GM12878 (cell line): ENCODE results near the gene RNF167. TPM values are rescaled to one million over a fixed set of nuclear protein-coding genes. Genes with fewer than 3 reads are reported as not detected.

Experiments used
- ATAC-seq: fragments of 200-7000 bp; cut with Tn5 transposase; 3 replicates; pipeline ENCODE4 v1.9.1; 2020; ENCODE audit warnings: mild to moderate bottlenecking, moderate library complexity
- BruUV-seq: library from RNA; stranded (reverse); fragments of 400-500 nt; replicated peaks from 2 replicates; lab custom pipeline; 2021; lab: Mats Ljungman, UMichigan
- CTCF ChIA-PET: fragments of 300-600 bp; sonication (Branson Sonifier 250); formaldehyde crosslinking; extraction: SDS; loops from one replicate; lab custom pipeline; 2021; ENCODE audit warnings: inconsistent platforms; lab: Yijun Ruan, JAX
- POLR2A ChIA-PET: fragments of 350-600 bp; formaldehyde crosslinking; extraction: SDS; loops from one replicate; lab custom pipeline; 2021; ENCODE audit warnings: inconsistent platforms; lab: Charles Lee
- RAD21 ChIA-PET: fragments of 300-600 bp; sonication (Branson Sonifier 250); formaldehyde crosslinking; loops from one replicate; lab custom pipeline; 2023; ENCODE audit warnings: antibody characterized with exemption; ENCODE audit not compliant: unreplicated experiment; lab: Charles Lee
- SMC1A ChIA-PET: fragments of 300-600 bp; sonication (Branson Sonifier 250); formaldehyde crosslinking; loops from one replicate; lab custom pipeline; 2023; ENCODE audit not compliant: unreplicated experiment, uncharacterized antibody; lab: Charles Lee
- DNase-seq: peaks from one replicate; pipeline ENCODE4 v3.0.0-alpha.2; 2011; ENCODE audit warnings: low read depth, low spot score
- FAIRE-seq: peaks from 3 replicates; lab custom pipeline; 2011; peaks lifted over from hg19 to GRCh38; lab: Jason Lieb, UNC
- H2AFZ ChIP-seq: 2 replicates; pipeline ENCODE4 v1.6.0; 2011; ENCODE audit warnings: low read depth, low read length, control low read depth; ENCODE audit not compliant: control insufficient read depth
- H3K27ac ChIP-seq: 2 replicates; pipeline ENCODE4 v1.5.1; 2011; ENCODE audit warnings: control low read depth; ENCODE audit not compliant: control insufficient read depth, insufficient read depth
- H3K27me3 ChIP-seq, 2 experiments: replicated peaks in 1 of 2; 2 replicates each; pipeline versions ENCODE4 v1.6.0 to v1.6.1; 2011; ENCODE audit warnings: low read length in 1 of 2; ENCODE audit not compliant: control insufficient read depth in 2 of 2, insufficient read depth in 2 of 2
- H3K36me3 ChIP-seq, 2 experiments: 2 replicates each; pipeline ENCODE4 v1.5.1; 2011; ENCODE audit warnings: low read length in 1 of 2; ENCODE audit not compliant: control insufficient read depth in 2 of 2, insufficient read depth in 2 of 2
- H3K4me1 ChIP-seq: 2 replicates; pipeline ENCODE4 v1.6.1; 2011; ENCODE audit warnings: mild to moderate bottlenecking, low read length, moderate library complexity, mixed read lengths; ENCODE audit not compliant: control insufficient read depth, insufficient read depth
- H3K4me2 ChIP-seq: 2 replicates; pipeline ENCODE4 v1.6.0; 2011; ENCODE audit warnings: control low read depth; ENCODE audit not compliant: control insufficient read depth, insufficient read depth
- H3K4me3 ChIP-seq: fragments of 200-600 bp; sonication (generic); 2 replicates; pipeline ENCODE4 v1.5.1; 2016
- H3K79me2 ChIP-seq: 2 replicates; pipeline ENCODE4 v1.6.0; 2011; ENCODE audit warnings: low read length; ENCODE audit not compliant: control insufficient read depth, insufficient read depth
- H3K9ac ChIP-seq: 2 replicates; pipeline ENCODE4 v1.8.0; 2011; ENCODE audit warnings: low read length, control low read depth, mixed read lengths; ENCODE audit not compliant: control insufficient read depth, insufficient read depth
- H3K9me3 ChIP-seq: replicated peaks from 3 replicates; pipeline ENCODE4 v1.5.1; 2011; ENCODE audit warnings: mild to moderate bottlenecking, low read length; ENCODE audit not compliant: control insufficient read depth, insufficient read depth
- H4K20me1 ChIP-seq: 2 replicates; pipeline ENCODE4 v1.6.0; 2011; ENCODE audit not compliant: control insufficient read depth, insufficient read depth
- E4F1 ChIP-seq: fragments of 450-650 bp; IDR thresholded peaks from 2 replicates; pipeline ENCODE4 v1.6.1; 2018; ENCODE audit warnings: borderline replicate concordance, mild to moderate bottlenecking; ENCODE audit not compliant: partially characterized antibody
- PKNOX1 ChIP-seq: fragments of 450-650 bp; IDR thresholded peaks from 2 replicates; pipeline ENCODE4 v1.6.1; 2016; ENCODE audit warnings: mild to moderate bottlenecking
- RUNX3 ChIP-seq: IDR thresholded peaks from 2 replicates; pipeline ENCODE4 v1.6.1; 2012; ENCODE audit warnings: low read length, inconsistent platforms
- SPI1 ChIP-seq: IDR thresholded peaks from 2 replicates; pipeline ENCODE4 v1.6.1; 2011; ENCODE audit warnings: low read depth, mild to moderate bottlenecking, low read length, moderate library complexity, borderline replicate concordance; ENCODE audit not compliant: insufficient read depth
- WGBS: methylation state at CpG from one replicate; pipeline ENCODE4 v1.1.6; 2016; ENCODE audit warnings: low lambda C conversion rate; ENCODE audit not compliant: insufficient replicate concordance, insufficient coverage; ENCODE audit errors: missing lambda C conversion rate; 5-methylcytosine and 5-hydroxymethylcytosine counted together
- in situ Hi-C: fragments of 300-500 bp; cut with MboI; formaldehyde crosslinking; loops from 9 replicates; pipeline ENCODE4 v1.14.3; 2018; ENCODE audit warnings: mixed read lengths
- intact Hi-C: fragments of 100-400 bp; cut with micrococcal nuclease; formaldehyde crosslinking; loops from one replicate; pipeline ENCODE4 v1.14.2; 2022; ENCODE audit not compliant: unreplicated experiment
- polyA plus RNA-seq, 11 experiments: library from polyadenylated mRNA; depleted of rRNA in 4 of 11; unstranded in 6 of 11; stranded (reverse) in 5 of 11; fragments of >200 nt; fragmentation: Nextera tagmentation in 4 of 11; fragmentation: Illumina TruSeq in 1 of 11; extraction: Ambion mirVana in 4 of 11; extraction: Trizol in 1 of 11; gene quantifications; 1 replicate in 1 of 11; 2 replicates in 10 of 11; pipeline versions ENCODE4 v1.2.1 to v1.2.3, GENCODE V29; 2011 to 2016; ENCODE audit warnings: inconsistent platforms in 2 of 11, missing spikeins in 2 of 11, low read depth in 1 of 11
- total RNA-seq, 4 experiments: library from RNA; depleted of rRNA in 3 of 4; stranded (reverse); fragments of >200 nt in 3 of 4; fragmentation: Illumina TruSeq in 1 of 4; extraction: Trizol in 1 of 4; gene quantifications; 2 replicates each; pipeline versions ENCODE4 v1.2.1 to v1.2.3, GENCODE V29; 2013 to 2021

Gene RNF167
- total and polyA plus RNA-seq, 10 of the 15 experiments (the other 5 are each of a cell fraction or from before 2014, with no cell fraction given) = 33.6 to 147 (median 57.6) TPM

- no peak for FAIRE-seq
- ChIA-PET CTCF (interaction anchor here (0.5 to 1.9 kb wide), 7 partner anchors 10 to 112 kb away, joined by 3 to 10 read pairs (median 4); partner anchors contain the start of genes CAMTA2, RNF167 and SLC25A11), POLR2A (interaction anchor here (0.6 to 1.0 kb wide), 2 partner anchors 20 to 1787 kb away, joined by 4 read pairs; no protein-coding TSS in a partner anchor), SMC1A (interaction anchor here (1.5 to 2.7 kb wide), 3 partner anchors 30 to 61 kb away, joined by 3 to 9 read pairs (median 5); partner anchors contain the start of genes RNF167 and SLC25A11), RAD21 (interaction anchor here (1.2 to 1.3 kb wide), 2 partner anchors 16 to 90 kb away, joined by 3 read pairs; no protein-coding TSS in a partner anchor)
- WGBS = 98% methylated on average over 8 of the region's 8 CpGs
- no peak for DNase-seq
- Histone ChIP-seq H3K9me3 (no peaks in the 10 kb centered on the region), H3K4me1 (peaks cover 14% of the 10 kb centered on the region), H2AFZ (no peak overlapping the region), H3K27ac (no peak overlapping the region), H3K79me2 (peaks cover 27% of the 10 kb centered on the region), H3K27me3 (no peaks in the 10 kb centered on the region), H3K36me3 (peaks cover 15 to 18% of the 10 kb centered on the region in 2 experiments; a peak in 3 of 4 replicates), H3K4me2 (no peak overlapping the region), H3K4me3 (no peak overlapping the region), H3K9ac (no peak overlapping the region), H4K20me1 (no peaks in the 10 kb centered on the region)
- intact Hi-C loops = no loop called here
- ATAC-seq = no peak
- no TSS peak for BruUV-seq
- in situ Hi-C loops = no loop called here
- TF ChIP-seq PKNOX1 (no peak), SPI1 (no peak), E4F1 (no peak), RUNX3 (no peak)
Measured at GRCh38 chr17:4970273-4970672, 30.2 kb downstream of the RNF167 start.
